GM21367 (cell line): ENCODE results near the gene ABCC12.
"Not testable (repeated sequence)": the region's sequence is repeated elsewhere in the genome, so short reads cannot be mapped to it uniquely, and the experiment has no call there.

Source experiments
- ATAC-seq: cut with Tn5 transposase; IDR thresholded peaks from one replicate; pipeline ENCODE4 v1.9.1; 2021; ENCODE audit not compliant: unreplicated experiment

ABCC12 gene

DNA sequence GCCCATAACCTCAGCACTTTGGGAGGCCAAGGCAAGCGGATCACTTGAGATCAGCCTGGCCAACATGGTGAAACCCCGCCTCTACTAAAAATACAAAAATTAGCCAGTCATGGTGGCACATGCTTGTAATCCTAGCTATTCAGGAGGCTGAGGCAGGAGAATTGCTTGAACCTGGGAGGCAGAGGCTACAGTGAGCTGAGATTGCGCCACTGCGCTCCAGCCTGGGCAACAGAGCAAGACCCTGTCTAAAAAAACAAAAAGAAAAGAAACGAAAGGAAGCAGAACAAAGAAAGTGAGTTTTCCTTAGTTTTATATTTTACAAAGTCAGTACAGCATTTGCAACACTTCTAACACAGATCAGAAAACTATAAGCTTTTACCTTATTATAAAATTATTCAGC is 10.8 kb upstream of the ABCC12 start:
- ATAC-seq = not testable (repeated sequence)

DNA sequence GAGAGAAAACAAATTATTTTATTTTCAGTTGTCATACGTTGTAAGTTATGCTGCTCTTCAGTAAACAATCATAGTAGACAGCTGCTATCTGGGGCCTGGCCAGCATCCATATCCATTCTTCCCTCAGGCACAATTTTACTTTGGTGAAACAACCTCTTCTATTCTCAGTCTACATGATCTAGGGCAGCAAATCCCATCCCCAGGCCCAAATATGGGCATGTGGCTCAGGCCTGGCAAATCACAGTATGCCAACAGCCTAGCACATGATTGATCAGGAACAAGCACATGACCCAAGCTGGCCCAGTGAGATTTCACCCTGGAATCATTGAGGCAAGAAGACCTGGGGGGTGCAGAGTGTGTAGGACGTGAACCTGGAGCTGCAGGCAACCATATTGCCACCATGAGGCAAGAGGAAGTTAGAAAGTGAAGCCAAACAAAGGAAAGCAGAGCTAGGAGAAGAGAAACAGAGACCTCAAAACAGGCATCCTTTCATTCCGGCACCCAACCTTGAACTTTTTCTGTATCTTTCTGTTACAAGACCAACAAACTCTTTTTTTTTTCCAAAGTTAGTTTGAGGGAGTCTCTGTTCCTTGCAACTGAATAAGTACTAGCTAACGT is 10.3 kb upstream of the ABCC12 start:
- no peak for ATAC-seq

DNA sequence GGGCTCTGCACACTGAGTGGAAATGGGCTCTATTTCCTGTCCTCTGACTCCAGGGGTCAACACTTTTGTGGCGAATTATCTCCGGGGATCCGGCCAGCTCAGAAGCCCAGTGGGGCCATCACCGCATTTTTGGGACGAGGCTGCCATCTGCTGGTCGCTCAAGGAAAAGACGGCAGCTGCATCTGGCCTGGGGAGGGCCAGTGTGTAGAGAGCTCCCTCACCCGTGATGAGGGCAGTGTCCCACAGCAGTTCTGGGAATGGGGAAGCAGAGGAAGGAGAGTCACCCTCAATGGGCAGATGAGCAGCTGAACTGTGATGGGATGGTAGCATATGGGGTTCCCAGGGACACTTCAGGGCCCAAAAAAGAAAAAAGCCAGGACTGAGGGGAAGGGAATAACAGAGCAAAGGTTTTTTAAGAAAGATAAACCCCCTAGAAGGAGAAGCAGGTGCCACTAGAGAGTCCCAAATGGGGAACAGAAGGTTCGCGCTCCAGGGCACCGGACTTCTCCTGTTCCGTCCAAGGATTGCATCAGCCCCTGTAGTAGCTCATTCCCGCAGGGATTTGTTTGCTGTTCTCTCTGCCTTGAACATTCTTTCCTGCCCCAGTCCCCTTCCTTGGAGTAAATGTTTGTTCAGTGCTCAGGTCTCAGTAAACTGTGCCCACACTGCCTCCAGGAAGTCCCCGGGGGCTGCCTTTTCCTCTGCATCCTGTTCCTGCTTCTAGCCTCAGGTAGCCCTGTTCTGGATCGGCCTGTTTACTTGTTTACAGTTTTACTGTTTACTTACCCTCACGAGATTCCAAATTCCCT is 9.3 kb upstream of the ABCC12 start:
- peak; percentile 75 for ATAC-seq

DNA sequence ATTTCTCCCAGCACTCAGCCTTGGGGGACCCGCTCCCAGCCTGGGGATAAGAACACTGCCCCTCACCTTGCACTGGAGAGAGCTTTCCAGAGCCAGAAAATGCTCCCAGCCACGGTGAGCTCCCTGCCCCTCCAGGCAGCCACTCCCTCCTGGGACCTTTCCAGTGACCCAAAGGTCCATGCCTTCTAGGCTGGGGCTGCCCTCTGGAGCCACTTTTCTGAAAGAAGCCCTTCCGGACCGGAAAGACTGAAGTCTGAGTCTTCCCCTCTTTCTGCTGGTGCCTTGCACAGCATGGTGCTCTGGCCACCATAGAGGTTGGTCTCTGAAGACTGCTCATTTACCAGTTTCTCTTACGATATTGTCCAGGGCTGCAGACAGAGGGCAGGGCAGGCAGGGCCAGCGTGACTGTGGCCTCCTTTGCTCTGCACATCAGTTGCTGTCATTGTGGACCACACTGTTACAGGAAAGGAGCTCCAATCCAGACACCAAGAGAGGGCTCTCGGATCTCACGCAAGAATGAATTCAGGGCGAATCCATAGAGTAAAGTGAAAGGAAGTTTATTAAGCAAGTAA is 7.1 kb upstream of the ABCC12 start:
- ATAC-seq = no peak

DNA sequence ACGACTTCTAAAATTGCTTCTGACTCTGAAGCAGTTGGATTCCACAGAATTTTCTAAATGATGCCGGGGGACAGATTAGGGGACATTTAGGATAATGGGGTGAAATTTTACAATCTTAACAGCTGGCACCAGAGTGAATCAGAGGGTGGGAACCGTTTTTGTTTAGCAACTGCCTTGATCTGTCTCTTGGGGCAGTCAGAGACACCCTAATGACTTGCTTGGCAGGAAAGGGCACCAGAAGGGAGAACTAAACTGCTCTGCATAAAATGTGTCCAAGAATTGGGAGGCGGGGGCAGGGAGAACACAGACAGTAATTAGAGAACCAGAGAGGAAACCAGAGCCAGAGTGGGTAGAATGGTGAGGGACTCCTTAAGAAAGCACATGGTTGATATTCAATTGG is 6.1 kb upstream of the ABCC12 start:
- no peak for ATAC-seq

DNA sequence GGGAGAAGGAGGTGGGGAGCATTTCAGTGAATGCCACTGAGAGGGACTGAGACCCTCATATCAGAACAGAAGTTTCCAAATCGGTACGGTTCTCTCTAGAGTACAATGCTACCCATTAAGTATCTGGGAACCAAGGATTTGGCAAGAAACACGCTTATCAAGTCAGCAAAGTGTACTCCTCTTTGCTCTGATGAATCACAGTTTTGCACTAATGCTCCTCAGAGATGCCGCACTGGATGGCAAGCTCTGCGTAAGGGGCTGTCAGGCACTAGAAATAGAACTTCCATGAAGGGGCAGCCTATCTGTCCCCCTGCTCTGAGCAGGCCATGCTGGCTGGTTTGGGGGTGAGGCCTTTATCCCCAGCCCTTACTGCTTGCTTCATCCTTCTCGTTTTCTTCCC is 4.8 kb upstream of the ABCC12 start:
- no peak for ATAC-seq

DNA sequence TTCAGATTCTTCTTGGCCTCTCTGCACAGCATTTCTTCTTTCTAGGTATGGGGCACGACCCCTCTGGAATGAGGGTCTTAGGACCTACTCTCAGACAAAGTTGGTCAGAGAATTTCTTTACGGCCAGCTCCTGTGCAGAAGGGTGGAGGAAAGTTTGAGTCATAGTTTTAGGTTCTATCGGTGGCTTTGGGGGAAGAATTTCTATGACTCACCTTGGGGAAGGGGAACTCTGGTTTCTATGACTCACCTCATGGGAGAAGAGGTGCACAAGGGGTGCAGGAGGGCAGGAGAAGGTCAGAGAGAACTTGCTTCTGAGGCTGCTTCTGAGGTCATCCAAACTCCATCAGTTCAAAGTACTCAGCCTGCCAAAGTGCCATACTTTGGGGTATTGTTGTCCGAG is 2.5 kb upstream of the ABCC12 start:
- ATAC-seq = peak; percentile 66

DNA sequence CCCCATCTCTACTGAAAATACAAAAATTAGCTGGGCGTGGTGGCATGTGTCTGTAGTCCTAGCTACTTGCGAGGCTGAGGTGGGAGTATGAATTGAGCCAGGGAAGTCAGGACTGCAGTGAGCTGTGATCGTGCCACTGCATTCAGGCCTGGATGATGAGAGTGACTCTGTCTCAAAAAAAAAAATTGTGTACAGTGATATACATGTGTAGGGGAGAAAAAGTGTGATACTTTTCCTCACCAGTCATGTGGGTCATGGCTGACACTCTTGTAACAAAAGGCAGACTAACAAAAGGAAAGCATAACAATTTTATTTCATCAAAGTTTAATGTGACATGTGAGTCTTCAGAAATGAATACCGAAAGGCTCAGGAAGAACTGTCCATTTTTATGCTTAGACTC is 2.0 kb upstream of the ABCC12 start:
- ATAC-seq = no peak

DNA sequence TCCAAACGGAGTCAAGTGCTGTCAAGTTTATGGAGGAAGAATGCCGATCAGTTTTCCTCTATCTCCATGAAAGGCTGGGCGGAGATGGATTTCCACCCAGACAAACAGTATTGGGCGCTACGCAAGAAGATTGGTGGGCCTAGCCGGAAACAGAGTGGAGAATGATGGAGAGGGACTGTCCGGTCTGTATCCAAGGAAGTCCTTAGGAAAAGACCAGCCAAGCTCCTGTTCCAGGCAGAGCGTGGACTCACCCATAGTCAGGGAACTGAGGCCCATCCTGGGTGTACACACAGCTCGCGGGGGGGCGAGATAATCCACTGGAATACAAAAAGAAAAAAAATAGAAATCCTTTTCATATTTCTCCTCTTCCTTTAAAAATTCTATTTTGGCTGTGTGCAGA is 1.5 kb upstream of the ABCC12 start:
- no peak for ATAC-seq

DNA sequence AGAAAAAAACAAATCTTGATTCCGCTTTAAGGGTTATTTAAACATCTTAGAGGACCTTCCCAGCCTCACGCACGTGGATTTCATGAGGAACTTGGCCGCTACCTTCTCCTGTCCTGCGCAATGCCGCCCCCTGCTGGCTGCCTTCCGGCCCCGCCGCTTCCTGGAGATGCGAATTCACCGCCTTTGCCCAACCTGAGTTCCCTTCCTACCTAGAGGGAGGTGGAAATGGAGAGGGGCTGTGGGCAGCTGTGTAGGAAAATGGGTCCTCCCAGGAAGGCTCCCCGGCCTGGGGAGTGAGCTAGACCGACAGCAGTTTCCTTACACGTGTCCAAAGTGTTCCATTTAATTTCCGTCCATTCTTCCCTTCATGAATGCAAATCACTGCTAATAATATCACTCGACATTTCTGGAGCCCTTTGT is 1.0 kb upstream of the ABCC12 start:
- peak; percentile 39 for ATAC-seq

DNA sequence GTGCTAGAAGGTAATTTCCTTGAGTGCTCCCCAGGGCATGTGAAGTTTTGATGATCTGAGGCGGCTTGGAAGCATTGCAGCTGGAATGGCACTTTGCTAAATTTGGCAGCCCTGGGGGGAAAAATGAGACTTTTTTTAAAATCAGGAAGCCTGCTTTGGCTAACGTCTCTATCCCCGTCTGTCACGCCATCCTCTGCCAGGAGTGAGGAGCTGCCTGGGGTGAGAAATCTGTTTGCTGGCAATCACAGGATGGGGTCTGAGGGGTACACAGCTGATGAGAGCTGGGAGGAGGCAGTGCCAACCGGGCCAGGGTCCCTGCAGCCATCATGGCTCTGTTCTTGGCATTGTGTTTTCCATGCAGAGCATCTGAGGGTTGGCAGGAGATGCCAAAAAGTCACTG is 2.0 kb downstream of the ABCC12 start:
- no peak for ATAC-seq

DNA sequence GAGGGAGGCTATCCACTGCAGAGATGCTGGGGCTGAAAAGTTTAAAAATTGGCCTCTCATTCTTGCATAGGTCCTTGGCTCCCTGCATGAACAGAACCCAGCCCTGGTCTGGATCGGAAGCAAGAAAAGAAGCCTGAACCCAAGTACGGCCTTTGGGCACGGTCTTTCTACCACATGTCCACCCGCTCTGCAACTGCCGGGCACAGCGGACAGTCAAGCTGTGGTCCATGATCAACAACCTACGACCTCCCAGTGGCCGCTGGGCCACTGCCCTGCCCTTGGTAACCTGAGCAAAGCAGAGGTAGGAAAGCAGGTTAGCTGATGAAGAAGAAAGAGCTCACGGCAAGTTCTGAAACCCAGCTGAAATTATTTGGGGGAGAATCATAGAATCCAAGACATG is 3.6 kb downstream of the ABCC12 start:
- ATAC-seq = no peak

DNA sequence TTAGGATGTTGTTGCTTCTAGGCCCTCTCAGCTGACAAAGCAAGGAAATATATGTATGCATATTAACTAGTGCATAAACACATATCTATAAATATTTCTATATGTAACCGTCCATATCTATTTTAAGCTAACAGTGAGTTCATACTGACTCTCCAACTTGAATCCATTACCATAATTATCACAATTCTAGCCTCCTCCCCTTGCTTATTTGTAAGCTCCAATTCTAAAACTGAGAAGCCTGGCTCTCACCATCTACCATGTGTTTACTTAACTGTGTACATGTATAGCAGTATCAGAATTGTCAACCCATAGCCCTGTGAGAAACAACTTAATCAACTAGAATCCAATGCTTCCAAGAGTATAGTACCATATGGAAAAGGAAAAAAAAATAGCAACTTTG is 5.1 kb downstream of the ABCC12 start:
- no peak for ATAC-seq

DNA sequence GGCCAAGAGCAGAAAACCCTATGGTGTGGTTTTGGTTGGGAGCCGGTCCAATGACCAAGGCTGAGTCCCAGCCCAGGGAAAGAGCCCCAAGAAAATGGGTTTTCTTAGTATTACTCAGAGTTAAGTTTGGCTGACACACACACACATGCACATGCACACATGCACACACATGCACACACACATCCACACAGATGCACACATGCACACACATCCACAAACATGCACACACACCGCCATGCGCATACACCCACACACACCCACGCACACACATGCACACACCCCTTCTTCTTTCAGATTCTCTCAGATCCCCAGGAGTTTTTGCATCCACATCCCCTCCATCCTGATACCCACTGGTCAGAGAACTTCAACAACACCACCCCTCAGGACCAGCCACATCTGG is 9.1 kb downstream of the ABCC12 start:
- ATAC-seq = no peak

DNA sequence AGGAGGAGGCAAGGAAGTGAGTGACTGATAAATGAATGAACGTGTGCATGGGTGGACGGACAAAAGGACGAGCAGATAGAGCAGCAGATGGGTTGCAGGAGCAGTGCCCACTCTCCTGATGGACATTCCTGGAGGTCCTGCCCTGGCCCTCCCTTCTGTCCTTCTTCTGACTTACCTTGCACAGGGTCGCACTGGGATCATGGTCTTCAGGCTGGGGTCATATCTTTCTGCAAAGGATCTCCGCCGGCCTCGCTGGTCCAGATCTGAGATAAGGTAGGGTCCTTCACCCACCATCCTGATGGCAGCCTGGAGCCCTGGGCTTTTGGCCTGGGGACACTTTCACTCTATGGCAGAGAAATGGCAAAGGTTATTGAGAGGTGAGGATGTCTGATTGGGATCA is 9.7 kb downstream of the ABCC12 start:
- ATAC-seq = no peak

DNA sequence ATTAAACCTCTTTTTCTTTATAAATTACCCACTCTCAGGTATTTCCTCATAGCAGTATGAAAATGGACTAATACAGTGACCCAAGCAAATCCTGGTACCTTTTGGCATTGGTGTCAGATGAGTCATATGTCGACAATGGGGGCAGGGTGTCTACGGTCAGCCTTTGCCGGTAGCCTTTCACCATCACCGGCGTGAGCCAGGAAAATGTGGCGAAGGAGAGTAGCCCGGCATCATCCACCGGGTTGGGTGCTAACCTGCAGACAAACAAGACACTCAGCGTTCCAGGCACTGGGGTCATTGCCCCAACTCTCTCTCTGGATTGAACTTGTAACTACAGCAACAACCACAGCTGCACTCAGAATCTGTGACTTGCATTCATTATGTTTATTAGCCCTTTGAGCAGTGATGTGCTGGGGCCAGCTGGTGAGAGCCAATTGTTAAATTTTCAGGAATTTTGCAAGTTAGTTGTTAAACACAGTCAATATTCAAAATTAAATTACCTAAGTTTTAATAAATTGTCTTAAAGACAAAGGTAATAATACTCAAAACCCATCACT is 11.9 kb downstream of the ABCC12 start:
- ATAC-seq = no peak

DNA sequence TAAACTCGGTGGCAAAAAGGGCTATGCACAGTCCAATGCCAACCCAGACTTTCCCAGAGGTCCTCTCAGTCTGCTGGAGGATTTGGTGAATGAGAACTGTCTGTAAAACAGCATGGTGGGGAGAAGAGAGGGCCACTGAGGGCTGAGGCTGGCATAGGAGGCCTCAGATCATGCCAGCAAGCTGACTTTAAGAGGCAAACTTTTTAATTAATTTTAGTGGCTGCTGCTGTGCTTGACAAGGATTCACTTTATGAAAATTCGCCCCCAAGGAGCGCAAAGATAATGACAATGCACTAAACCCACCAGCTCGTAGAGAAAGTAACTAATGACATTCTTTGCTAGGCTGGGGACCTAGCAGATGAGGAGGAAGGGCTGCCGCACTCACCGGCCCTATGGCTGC is 15.0 kb downstream of the ABCC12 start:
- no peak for ATAC-seq

DNA sequence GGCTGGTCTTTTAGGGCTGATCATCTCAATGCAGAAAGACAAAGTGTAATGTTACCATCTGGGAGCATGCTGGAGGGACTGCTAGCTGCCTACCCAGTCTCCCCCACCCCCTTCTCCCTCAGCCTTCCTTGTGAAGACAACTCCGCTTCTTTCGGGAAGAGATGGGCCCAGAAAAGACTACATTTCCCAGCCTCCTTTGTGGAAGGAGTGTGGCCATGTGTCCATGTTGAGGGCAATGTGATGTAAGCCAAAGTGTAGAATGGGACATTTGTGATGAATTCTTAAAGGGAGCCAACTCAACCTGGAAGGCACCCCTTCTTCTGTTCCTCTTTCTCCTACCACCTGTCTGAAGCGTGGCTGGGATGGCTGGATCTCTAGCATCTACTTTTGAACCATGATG is 16.3 kb downstream of the ABCC12 start:
- ATAC-seq = no peak

DNA sequence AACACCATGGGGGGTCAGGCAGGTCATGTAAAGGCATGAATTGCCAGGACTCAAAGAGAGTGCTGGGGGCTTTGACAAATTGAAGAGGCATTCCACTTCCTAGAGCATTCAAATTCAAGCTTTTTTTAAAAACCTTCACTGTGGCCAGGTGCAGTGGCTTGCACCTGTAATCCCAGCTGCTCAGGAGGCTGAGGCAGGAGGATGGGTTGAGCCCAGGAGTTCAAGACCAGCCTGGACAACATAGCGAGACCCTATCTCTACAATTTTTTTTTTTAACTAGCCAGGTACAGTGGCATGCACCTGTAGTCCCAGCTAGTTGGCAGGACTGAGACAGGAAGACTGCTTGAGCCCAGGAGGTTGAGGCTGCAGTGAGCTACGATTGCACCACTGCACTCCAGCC is 17.2 kb downstream of the ABCC12 start:
- ATAC-seq = no peak

DNA sequence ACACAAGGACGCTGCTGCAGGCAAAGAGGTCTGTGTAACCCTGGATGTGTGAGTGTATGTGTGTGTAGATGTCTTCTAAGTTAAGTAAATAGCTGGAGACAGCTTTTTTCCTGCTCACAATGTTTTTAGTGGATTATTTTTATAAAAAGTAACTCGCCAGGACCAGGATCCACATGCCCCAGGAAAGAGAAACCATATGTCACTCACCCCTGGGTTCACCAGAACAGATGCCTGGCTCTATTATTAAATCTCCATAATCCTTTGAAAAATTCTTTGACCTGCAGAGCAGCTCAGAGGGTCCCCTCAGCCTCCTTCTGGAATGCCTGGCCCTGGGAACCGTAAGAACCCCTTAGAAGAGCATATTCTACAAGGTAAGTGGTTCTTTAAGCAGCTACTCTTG is 18.0 kb downstream of the ABCC12 start:
- no peak for ATAC-seq

DNA sequence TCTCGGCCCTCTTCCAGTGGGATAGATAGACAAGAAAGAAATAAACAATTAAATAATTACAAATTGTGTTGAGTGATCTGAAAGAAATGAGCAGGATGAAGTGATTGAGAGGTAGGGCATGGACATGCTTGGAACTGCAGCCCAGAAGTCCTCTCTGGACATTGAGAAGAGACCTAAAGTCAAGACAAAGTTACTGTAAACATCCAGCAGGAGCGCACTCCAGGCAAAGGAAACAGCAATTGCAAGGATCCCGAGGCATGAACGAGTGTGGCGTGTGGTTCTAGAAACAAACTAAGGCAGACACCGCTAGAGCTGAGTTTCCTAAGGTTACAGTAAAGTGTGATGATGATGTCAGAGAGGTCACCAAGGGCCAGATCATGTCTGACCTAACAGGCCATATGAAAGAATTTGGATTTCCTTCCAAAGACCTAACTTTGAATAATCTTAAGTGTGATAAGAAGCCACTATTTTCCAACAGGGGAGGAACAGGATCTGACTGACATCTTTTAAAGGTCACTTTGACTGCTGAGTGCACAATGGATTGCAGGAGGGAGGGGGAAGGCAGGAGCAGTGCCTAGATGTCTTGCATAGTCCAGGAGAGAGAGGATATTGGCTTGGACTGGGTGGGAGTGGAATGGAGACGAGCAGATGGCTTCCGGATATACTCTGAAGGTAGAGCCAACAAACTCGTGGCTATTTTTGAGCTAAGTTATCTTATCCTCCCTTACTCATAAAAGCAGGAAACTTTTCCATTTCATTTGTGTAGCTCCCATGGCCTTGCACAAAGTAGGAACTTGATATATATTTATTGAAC is 19.0 kb downstream of the ABCC12 start:
- no peak for ATAC-seq
